SJSA1 (cell line): ENCODE results near the gene SPATS2L. TPM values are rescaled to one million over a fixed set of nuclear protein-coding genes. Genes with fewer than 3 reads are reported as not detected.

Experiments
- DNase-seq, 2 experiments: peaks; one replicate each; pipeline ENCODE4 v3.0.0-alpha.2; 2015 to 2020; ENCODE audit warnings: low spot score in 2 of 2, low read depth in 1 of 2
- H3K27ac ChIP-seq: fragments of 250-450 bp; sonication (Bioruptor Pico); 2 replicates; pipeline ENCODE4 v1.5.1; 2020; ENCODE audit warnings: mild to moderate bottlenecking, moderate library complexity
- H3K27me3 ChIP-seq: fragments of 250-450 bp; sonication (Bioruptor Pico); replicated peaks from 2 replicates; pipeline ENCODE4 v1.5.1; 2020; ENCODE audit warnings: mild to moderate bottlenecking, moderate library complexity
- H3K36me3 ChIP-seq: fragments of 250-450 bp; sonication (Bioruptor Pico); 2 replicates; pipeline ENCODE4 v1.5.1; 2020; ENCODE audit warnings: mild to moderate bottlenecking
- H3K4me1 ChIP-seq: fragments of 250-450 bp; sonication (Bioruptor Pico); replicated peaks from 2 replicates; pipeline ENCODE4 v1.6.1; 2021; ENCODE audit warnings: mild to moderate bottlenecking
- H3K4me3 ChIP-seq: fragments of 250-450 bp; sonication (Bioruptor Pico); 2 replicates; pipeline ENCODE4 v1.5.1; 2020; ENCODE audit warnings: mild to moderate bottlenecking
- H3K9me3 ChIP-seq: fragments of 250-450 bp; sonication (Bioruptor Pico); replicated peaks from 2 replicates; pipeline ENCODE4 v1.5.1; 2020; ENCODE audit warnings: mild to moderate bottlenecking
- total RNA-seq: library from RNA; depleted of rRNA; stranded (reverse); fragments of >200 nt; shearing (Covaris generic); gene quantifications from 2 replicates; pipeline ENCODE4 v1.2.3, GENCODE V29; 2014

SPATS2L gene
- total RNA-seq, 1 experiment from 2014 or later = 149 TPM

GRCh38 chr2:200417366-200417765, 110.9 kb downstream of the SPATS2L start:
- DNase-seq = no peak
- no peak overlapping the region for H3K4me3 ChIP-seq
- no peaks in the 10 kb centered on the region for H3K4me1 ChIP-seq
- no peaks in the 10 kb centered on the region for H3K9me3 ChIP-seq
- H3K36me3 ChIP-seq = peaks cover 64% of the 10 kb centered on the region
- H3K27ac ChIP-seq = no peak overlapping the region
- no peaks in the 10 kb centered on the region for H3K27me3 ChIP-seq

- Histone ChIP-seq H3K27me3 (no peaks in the 10 kb centered on the region), H3K4me3 (no peak overlapping the region), H3K27ac (no peak overlapping the region), H3K9me3 (no peaks in the 10 kb centered on the region), H3K36me3 (peaks cover 72% of the 10 kb centered on the region), H3K4me1 (no peaks in the 10 kb centered on the region)
- DNase-seq = no peak
Observed at GRCh38 chr2:200418399-200418798, 111.9 kb downstream of the SPATS2L start.

GRCh38 chr2:200419325-200419724, 112.8 kb downstream of the SPATS2L start:
- Histone ChIP-seq H3K27ac (no peak overlapping the region), H3K27me3 (no peaks in the 10 kb centered on the region), H3K4me3 (no peak overlapping the region), H3K36me3 (peaks cover 70% of the 10 kb centered on the region), H3K9me3 (no peaks in the 10 kb centered on the region), H3K4me1 (no peaks in the 10 kb centered on the region)
- no peak for DNase-seq

DNA sequence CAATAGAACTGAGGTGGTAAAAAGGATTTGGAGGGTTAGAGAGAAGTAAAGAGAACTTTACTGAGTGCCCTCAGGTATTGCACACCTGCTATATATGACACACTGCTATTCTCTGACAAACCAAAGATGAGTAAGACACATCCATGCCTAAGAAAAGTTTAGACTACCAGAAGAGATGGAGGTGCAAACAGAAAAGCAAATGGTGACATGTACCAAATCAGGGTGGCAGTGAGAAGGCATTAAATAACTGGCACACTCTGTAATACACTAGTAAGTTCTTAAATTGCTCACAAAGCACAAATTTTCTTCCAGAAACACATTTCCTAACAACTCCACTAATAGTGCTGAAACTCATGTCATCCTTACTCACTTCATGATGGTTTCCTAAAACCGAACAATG, 114.8 kb downstream of the SPATS2L start:
- Histone ChIP-seq H3K9me3 (no peaks in the 10 kb centered on the region), H3K27me3 (no peaks in the 10 kb centered on the region), H3K4me3 (no peak overlapping the region), H3K4me1 (no peaks in the 10 kb centered on the region), H3K36me3 (peaks cover 78% of the 10 kb centered on the region), H3K27ac (no peak overlapping the region)
- no peak for DNase-seq

DNA sequence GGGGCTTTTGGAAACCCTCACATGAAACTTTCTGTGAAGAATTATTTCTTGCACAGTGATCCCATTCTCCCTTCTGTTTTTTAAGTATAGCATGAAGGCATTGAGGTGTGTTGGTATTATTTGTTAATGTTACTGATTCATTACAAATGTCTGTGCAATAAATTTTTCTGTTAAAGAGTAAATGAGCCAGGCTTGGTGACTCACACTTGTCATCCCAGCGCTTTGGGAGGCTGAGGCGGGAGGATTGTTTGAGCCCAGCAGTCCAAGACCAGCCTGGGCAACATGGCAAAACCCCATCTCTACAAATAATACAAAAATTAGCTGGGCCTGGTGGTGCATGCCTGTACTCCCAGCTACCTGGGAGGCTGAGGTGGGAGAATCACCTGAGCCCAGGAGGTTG, 115.6 kb downstream of the SPATS2L start:
- Histone ChIP-seq H3K27me3 (no peaks in the 10 kb centered on the region), H3K4me1 (no peaks in the 10 kb centered on the region), H3K36me3 (peaks cover 77% of the 10 kb centered on the region), H3K9me3 (no peaks in the 10 kb centered on the region), H3K4me3 (no peak overlapping the region), H3K27ac (no peak overlapping the region)
- no peak for DNase-seq

- peaks cover 71% of the 10 kb centered on the region for H3K36me3 ChIP-seq
Observed at GRCh38 chr2:200422532-200423261, 116.2 kb downstream of the SPATS2L start.

GRCh38 chr2:200423541-200423940, 117.0 kb downstream of the SPATS2L start:
- H3K27ac ChIP-seq = no peak overlapping the region
- no peak for DNase-seq
- no peak overlapping the region for H3K4me3 ChIP-seq
- no peaks in the 10 kb centered on the region for H3K9me3 ChIP-seq
- H3K27me3 ChIP-seq = no peaks in the 10 kb centered on the region
- H3K36me3 ChIP-seq = peaks cover 71% of the 10 kb centered on the region
- no peaks in the 10 kb centered on the region for H3K4me1 ChIP-seq

More at GRCh38 chr2:200422532-200423261, 116.2 kb downstream of the SPATS2L start:
- DNase-seq = no peak
- Histone ChIP-seq H3K4me1 (no peaks in the 10 kb centered on the region), H3K4me3 (no peak overlapping the region), H3K27me3 (no peaks in the 10 kb centered on the region), H3K27ac (no peak overlapping the region), H3K9me3 (no peaks in the 10 kb centered on the region)

DNA sequence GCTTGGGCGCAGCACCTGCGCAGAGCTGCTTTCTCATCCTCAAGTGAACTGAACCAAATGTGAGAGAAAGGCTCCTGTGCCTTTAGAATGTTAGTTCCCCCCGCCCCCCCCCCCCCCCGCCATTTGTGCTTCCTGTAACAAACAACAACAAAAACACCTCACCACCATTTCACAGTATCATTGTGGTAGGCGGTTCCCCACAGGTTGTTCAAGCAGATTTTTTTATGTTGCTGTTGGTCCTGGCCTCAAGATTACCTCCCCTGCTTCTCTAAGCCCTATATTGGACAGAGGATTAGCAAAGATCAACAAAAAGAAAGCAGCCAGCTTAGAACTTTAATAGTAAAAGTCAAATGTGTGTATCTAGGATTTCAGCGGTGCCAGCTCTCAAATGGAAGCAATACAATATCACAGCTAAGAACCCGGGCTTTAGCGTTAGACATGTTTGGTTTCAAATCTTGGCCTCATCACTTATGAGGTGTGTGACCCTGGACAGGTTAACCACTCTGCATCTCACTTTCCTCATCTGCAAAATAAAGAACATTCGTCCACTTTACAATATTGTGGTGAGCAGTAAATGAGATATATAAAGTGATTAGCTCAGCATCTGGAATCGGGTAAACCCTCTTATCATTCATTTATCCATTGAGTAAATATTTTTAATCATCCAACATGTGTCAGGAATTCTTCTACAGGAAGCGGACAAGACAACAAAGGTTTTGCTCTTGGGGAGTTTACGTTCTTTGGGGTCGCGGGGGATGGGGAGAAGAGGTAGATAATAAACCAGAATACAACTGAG, 118.7 kb downstream of the SPATS2L start:
- Histone ChIP-seq H3K27me3 (no peaks in the 10 kb centered on the region), H3K9me3 (no peaks in the 10 kb centered on the region), H3K4me3 (no peak overlapping the region), H3K4me1 (no peaks in the 10 kb centered on the region), H3K36me3 (peaks cover 68% of the 10 kb centered on the region), H3K27ac (no peak overlapping the region)
- no peak for DNase-seq

GRCh38 chr2:200426754-200427153, 120.3 kb downstream of the SPATS2L start:
- no peaks in the 10 kb centered on the region for H3K27me3 ChIP-seq
- H3K4me3 ChIP-seq = no peak overlapping the region
- H3K36me3 ChIP-seq = peaks cover 53% of the 10 kb centered on the region
- no peaks in the 10 kb centered on the region for H3K9me3 ChIP-seq
- no peak overlapping the region for H3K27ac ChIP-seq
- H3K4me1 ChIP-seq = no peaks in the 10 kb centered on the region
- DNase-seq = no peak

DNA sequence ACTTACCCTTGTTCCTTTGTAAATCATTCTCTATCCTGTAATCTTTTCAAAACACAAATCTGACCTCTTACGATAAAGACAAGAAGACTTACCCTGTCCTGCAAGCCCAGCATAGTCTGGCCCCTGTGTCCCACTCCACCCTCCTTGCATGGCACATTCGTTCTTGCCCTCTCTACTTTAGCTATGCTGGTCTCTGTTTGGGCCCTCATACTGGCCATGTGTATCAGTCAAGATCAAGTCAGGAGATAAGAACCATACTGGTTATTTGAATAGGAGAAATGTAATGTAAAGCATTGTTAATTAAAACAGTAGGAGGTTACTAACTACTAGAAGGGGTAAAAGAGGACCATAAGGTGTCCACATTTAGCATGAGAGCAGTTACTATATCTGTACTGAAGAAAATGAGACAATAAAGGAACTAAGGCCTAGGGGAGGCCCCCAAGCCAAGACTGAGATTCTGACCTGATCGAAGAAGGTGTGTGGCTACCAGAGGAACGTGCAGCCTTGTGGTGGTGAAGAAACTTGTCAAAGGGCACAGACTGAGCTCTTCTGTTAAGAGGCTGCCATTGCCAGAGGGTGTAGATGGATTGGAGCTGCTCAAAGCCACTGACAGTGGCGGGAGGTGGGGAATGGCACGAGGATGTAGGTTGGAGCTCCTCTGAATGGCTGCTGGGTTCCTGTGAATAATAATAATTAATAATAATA, 122.6 kb downstream of the SPATS2L start:
- Histone ChIP-seq H3K27me3 (no peaks in the 10 kb centered on the region), H3K27ac (no peak overlapping the region), H3K9me3 (no peaks in the 10 kb centered on the region), H3K4me1 (no peaks in the 10 kb centered on the region), H3K4me3 (no peak overlapping the region), H3K36me3 (peaks cover 37% of the 10 kb centered on the region)
- DNase-seq = no peak

- H3K4me1 ChIP-seq = no peaks in the 10 kb centered on the region
- no peaks in the 10 kb centered on the region for H3K9me3 ChIP-seq
- H3K27me3 ChIP-seq = no peaks in the 10 kb centered on the region
- H3K27ac ChIP-seq = no peak overlapping the region
- H3K36me3 ChIP-seq = peaks cover 37% of the 10 kb centered on the region
- no peak for DNase-seq
- no peak overlapping the region for H3K4me3 ChIP-seq
Observed at GRCh38 chr2:200430017-200430416, 123.5 kb downstream of the SPATS2L start.

- Histone ChIP-seq H3K27ac (no peak overlapping the region), H3K36me3 (peaks cover 45% of the 10 kb centered on the region), H3K4me1 (no peaks in the 10 kb centered on the region), H3K4me3 (no peak overlapping the region), H3K27me3 (no peaks in the 10 kb centered on the region), H3K9me3 (no peaks in the 10 kb centered on the region)
- no peak for DNase-seq
Observed at GRCh38 chr2:200431996-200432705, 125.7 kb downstream of the SPATS2L start.

DNA sequence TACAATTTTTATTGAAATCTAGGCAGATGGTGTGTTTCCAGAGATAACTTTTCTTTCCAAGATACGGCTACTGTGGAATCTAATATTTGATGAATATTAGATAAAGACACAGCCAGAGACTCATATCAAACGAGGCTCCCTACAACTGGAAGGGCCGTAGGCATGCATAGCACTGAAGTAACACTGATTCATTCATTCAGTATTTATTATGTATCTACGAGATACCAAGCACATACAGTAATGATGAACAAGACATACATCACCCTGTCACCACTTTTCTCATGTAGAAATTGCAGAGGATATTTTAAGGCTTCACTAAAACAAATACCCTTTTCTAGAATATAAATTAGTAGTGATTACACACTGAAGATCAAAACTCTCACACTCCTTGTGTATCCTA, 128.9 kb downstream of the SPATS2L start:
- H3K27me3 ChIP-seq = no peaks in the 10 kb centered on the region
- H3K36me3 ChIP-seq = peaks cover 49% of the 10 kb centered on the region
- no peak for DNase-seq
- H3K4me1 ChIP-seq = no peaks in the 10 kb centered on the region
- H3K27ac ChIP-seq = no peak overlapping the region
- no peaks in the 10 kb centered on the region for H3K9me3 ChIP-seq
- H3K4me3 ChIP-seq = no peak overlapping the region
